Measurements from ENCODE around the gene FAM171A2.
"Not testable (repeated sequence)": the region's sequence is repeated elsewhere in the genome, so short reads cannot be mapped to it uniquely, and the experiment has no call there.

FAM171A2 gene

GRCh38 chr17:44348234-44348987 lies 15.2 kb downstream of the FAM171A2 start:
- TF ChIP-seq, protein P1, sequence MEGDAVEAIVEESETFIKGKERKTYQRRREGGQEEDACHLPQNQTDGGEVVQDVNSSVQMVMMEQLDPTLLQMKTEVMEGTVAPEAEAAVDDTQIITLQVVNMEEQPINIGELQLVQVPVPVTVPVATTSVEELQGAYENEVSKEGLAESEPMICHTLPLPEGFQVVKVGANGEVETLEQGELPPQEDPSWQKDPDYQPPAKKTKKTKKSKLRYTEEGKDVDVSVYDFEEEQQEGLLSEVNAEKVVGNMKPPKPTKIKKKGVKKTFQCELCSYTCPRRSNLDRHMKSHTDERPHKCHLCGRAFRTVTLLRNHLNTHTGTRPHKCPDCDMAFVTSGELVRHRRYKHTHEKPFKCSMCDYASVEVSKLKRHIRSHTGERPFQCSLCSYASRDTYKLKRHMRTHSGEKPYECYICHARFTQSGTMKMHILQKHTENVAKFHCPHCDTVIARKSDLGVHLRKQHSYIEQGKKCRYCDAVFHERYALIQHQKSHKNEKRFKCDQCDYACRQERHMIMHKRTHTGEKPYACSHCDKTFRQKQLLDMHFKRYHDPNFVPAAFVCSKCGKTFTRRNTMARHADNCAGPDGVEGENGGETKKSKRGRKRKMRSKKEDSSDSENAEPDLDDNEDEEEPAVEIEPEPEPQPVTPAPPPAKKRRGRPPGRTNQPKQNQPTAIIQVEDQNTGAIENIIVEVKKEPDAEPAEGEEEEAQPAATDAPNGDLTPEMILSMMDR (IDR thresholded peaks at IDR 0.05; ENCODE audit: insufficient read depth, low read depth, low read length, missing control alignments) = no peak
- H3K4me3 ChIP-seq (ENCODE audit: low read depth, low read length) = peak overlapping the region; percentile 22
- peak; percentile 94 for DNase-seq (ENCODE audit: low read depth)

- peak; percentile 80 for DNase-seq (ENCODE audit: low read depth)
- H3K4me3 ChIP-seq (ENCODE audit: low read depth, low read length) = peak overlapping the region; percentile 68
These were observed 16.2 kb downstream of the FAM171A2 start for GRCh38 chr17:44347206-44348055.

- no peak for DNase-seq (ENCODE audit: low read depth)
- H3K4me3 ChIP-seq (ENCODE audit: low read depth, low read length) = peak overlapping the region; percentile 68
- TF ChIP-seq, protein P1 (IDR thresholded peaks at IDR 0.05; ENCODE audit: insufficient read depth, low read depth, low read length, missing control alignments) = no peak
These were observed 17.4 kb downstream of the FAM171A2 start for GRCh38 chr17:44346064-44346844.

- DNase-seq (ENCODE audit: low read depth) = peak; percentile 73
- H3K4me3 ChIP-seq (ENCODE audit: low read depth, low read length) = peak overlapping the region; percentile 68
- TF ChIP-seq, protein P1 (IDR thresholded peaks at IDR 0.05; ENCODE audit: insufficient read depth, low read depth, low read length, missing control alignments) = peak; percentile 71
These were observed 18.1 kb downstream of the FAM171A2 start for GRCh38 chr17:44345454-44346026.

DNA sequence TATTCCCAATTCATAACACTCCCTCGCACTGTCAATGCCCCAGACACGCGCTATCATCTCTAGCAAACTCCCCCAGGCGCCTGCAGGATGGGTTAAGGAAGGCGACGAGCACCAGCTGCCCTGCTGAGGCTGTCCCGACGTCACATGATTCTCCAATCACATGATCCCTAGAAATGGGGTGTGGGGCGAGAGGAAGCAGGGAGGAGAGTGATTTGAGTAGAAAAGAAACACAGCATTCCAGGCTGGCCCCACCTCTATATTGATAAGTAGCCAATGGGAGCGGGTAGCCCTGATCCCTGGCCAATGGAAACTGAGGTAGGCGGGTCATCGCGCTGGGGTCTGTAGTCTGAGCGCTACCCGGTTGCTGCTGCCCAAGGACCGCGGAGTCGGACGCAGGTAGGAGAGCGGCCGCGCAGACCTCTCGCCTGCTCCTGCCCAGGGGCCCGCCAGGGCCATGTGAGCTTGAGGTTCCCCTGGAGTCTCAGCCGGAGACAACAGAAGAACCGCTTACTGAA lies 18.7 kb downstream of the FAM171A2 start, which contains the start of gene GRN:
GRN (plus strand) TSS at position 364 of the 515 bp plus-strand sequence. CDS start 3,863 bp downstream, outside the sequence.
- TF ChIP-seq, protein P1 (IDR thresholded peaks at IDR 0.05; ENCODE audit: insufficient read depth, low read depth, low read length, missing control alignments) = no peak
- H3K4me3 ChIP-seq (ENCODE audit: low read depth, low read length) = peak within 1 kb of the TSS; percentile 68
- DNase-seq (ENCODE audit: low read depth) = peak; percentile 97

GRCh38 chr17:44343510-44344209 lies 20.0 kb downstream of the FAM171A2 start:
- no peak overlapping the region for H3K4me3 ChIP-seq (ENCODE audit: low read depth, low read length)
- TF ChIP-seq, protein P1 (IDR thresholded peaks at IDR 0.05; ENCODE audit: insufficient read depth, low read depth, low read length, missing control alignments) = no peak
- no peak for DNase-seq (ENCODE audit: low read depth)

GRCh38 chr17:44340553-44340952 lies 23.1 kb downstream of the FAM171A2 start:
- not testable (repeated sequence) for H3K4me3 ChIP-seq (ENCODE audit: low read depth, low read length); DNase-seq (ENCODE audit: low read depth)
